K562 (cell line): ENCODE data around the gene PDLIM4. TPM values are rescaled to one million over a fixed set of nuclear protein-coding genes. Genes with fewer than 3 reads are reported as not detected.

Experiments
- ATAC-seq: fragments of 200-7000 bp; cut with Tn5 transposase; 3 replicates; pipeline ENCODE4 v1.9.1; 2020; ENCODE audit warnings: moderate library complexity
- BruUV-seq: library from RNA; stranded (reverse); fragments of 400-500 nt; replicated peaks from 2 replicates; lab custom pipeline; 2021; lab: Mats Ljungman, UMichigan
- CTCF ChIA-PET: fragments of 300-600 bp; formaldehyde crosslinking; extraction: SDS; loops from one replicate; lab custom pipeline; 2021; ENCODE audit warnings: low intra/inter-chr PET ratio; lab: Yijun Ruan, JAX
- POLR2A ChIA-PET: fragments of 300-600, 350-650 bp; sonication (Branson Sonifier 250); formaldehyde crosslinking; extraction: SDS; loops from one replicate; lab custom pipeline; 2021; ENCODE audit warnings: antibody characterized with exemption, inconsistent platforms; lab: Yijun Ruan, JAX
- DNase-seq, 4 experiments: peaks; one replicate each; pipeline versions ENCODE4 v3.0.0 to v3.0.0-alpha.2; 2011 to 2018; ENCODE audit warnings: low spot score in 3 of 4, mixed read lengths in 3 of 4; ENCODE audit errors: extremely low read depth in 1 of 4
- FAIRE-seq: peaks from 2 replicates; lab custom pipeline; 2011; peaks lifted over from hg19 to GRCh38; lab: Jason Lieb, UNC
- H2AFZ ChIP-seq: 2 replicates; pipeline ENCODE4 v1.6.0; 2011; ENCODE audit warnings: low read depth, low read length, control low read depth, inconsistent platforms
- H3K27ac ChIP-seq: fragments of 200-600 bp; 3 replicates; pipeline ENCODE4 v1.8.0; 2011; ENCODE audit warnings: low read depth, mild to moderate bottlenecking, control low read depth, inconsistent platforms, low read length, moderate library complexity, mixed read lengths; ENCODE audit errors: extremely low read depth
- H3K27me3 ChIP-seq, 2 experiments: fragments of 300-600 bp in 1 of 2; 2 replicates in 1 of 2; 3 replicates in 1 of 2; pipeline versions ENCODE4 v1.6.0 to v1.8.0; 2011; ENCODE audit warnings: inconsistent platforms in 2 of 2, low read length in 2 of 2, mild to moderate bottlenecking in 1 of 2, mixed read lengths in 1 of 2, moderate library complexity in 1 of 2; ENCODE audit not compliant: control insufficient read depth in 2 of 2, insufficient read depth in 2 of 2
- H3K36me3 ChIP-seq: fragments of 300-600 bp; 3 replicates; pipeline ENCODE4 v1.8.0; 2011; ENCODE audit warnings: mild to moderate bottlenecking, low read length, inconsistent platforms; ENCODE audit not compliant: control insufficient read depth, insufficient read depth
- H3K4me1 ChIP-seq, 2 experiments: fragments of 200-600 bp in 1 of 2; replicated peaks in 1 of 2; 2 replicates in 1 of 2; 3 replicates in 1 of 2; pipeline versions ENCODE4 v1.5.1 to v1.8.0; 2011; ENCODE audit warnings: inconsistent platforms in 2 of 2, low read length in 2 of 2, mild to moderate bottlenecking in 1 of 2, mixed read lengths in 1 of 2, moderate library complexity in 1 of 2; ENCODE audit not compliant: control insufficient read depth in 2 of 2, insufficient read depth in 2 of 2
- H3K4me2 ChIP-seq: 2 replicates; pipeline ENCODE4 v1.6.1; 2011; ENCODE audit warnings: low read length, control low read depth, inconsistent platforms, mixed read lengths; ENCODE audit not compliant: insufficient read depth
- H3K4me3 ChIP-seq: fragments of 200-600 bp; sonication (generic), shearing (Covaris generic); 2 replicates; pipeline ENCODE4 v1.5.1; 2016; ENCODE audit warnings: control low read depth, inconsistent platforms
- H3K79me2 ChIP-seq: fragments of 200-600 bp; 3 replicates; pipeline ENCODE4 v1.8.0; 2011; ENCODE audit warnings: low read length, inconsistent platforms; ENCODE audit not compliant: control insufficient read depth, insufficient read depth
- H3K9ac ChIP-seq, 2 experiments: 2 replicates each; pipeline versions ENCODE4 v1.6.0 to v1.6.1; 2011; ENCODE audit warnings: low read depth in 2 of 2, low read length in 2 of 2, control low read depth in 1 of 2, inconsistent platforms in 1 of 2, mild to moderate bottlenecking in 1 of 2, mixed read lengths in 1 of 2; ENCODE audit not compliant: insufficient read depth in 1 of 2
- H3K9me1 ChIP-seq: one replicate; pipeline ENCODE4 v1.6.0; 2011; ENCODE audit warnings: inconsistent platforms, mild to moderate bottlenecking, low read length, moderate library complexity; ENCODE audit not compliant: control insufficient read depth, insufficient read depth
- H3K9me3 ChIP-seq: replicated peaks from 2 replicates; pipeline ENCODE4 v1.5.1; 2011; ENCODE audit warnings: low read depth, low read length, inconsistent platforms; ENCODE audit not compliant: control insufficient read depth, insufficient read depth
- H4K20me1 ChIP-seq: replicated peaks from 2 replicates; pipeline ENCODE4 v1.6.1; 2011; ENCODE audit warnings: low read length, inconsistent platforms, mixed read lengths; ENCODE audit not compliant: control insufficient read depth, insufficient read depth
- ASH1L ChIP-seq: fragments of 450-650 bp; IDR thresholded peaks from 2 replicates; pipeline ENCODE4 v1.6.1; 2018; ENCODE audit warnings: borderline replicate concordance, mild to moderate bottlenecking, low read depth; ENCODE audit not compliant: partially characterized antibody
- E2F6 ChIP-seq, 2 experiments: IDR thresholded peaks; 2 replicates each; pipeline ENCODE4 v1.6.1; 2011; ENCODE audit warnings: borderline replicate concordance in 1 of 2, control low read depth in 1 of 2, low read depth in 1 of 2, low read length in 1 of 2, mild to moderate bottlenecking in 1 of 2, mixed read lengths in 1 of 2, moderate library complexity in 1 of 2; ENCODE audit not compliant: insufficient read depth in 1 of 2, insufficient read length in 1 of 2, poor library complexity in 1 of 2, severe bottlenecking in 1 of 2; ENCODE audit errors: extremely low read depth in 1 of 2
- NCOA1 ChIP-seq: fragments of 450-650 bp; IDR thresholded peaks from 2 replicates; pipeline ENCODE4 v1.6.1; 2016; ENCODE audit warnings: low read depth
- POU5F1 ChIP-seq: fragments of 150-350 bp; IDR thresholded peaks from 2 replicates; pipeline ENCODE4 v1.6.1; 2014; ENCODE audit warnings: borderline replicate concordance, low read length, low read depth, mild to moderate bottlenecking; ENCODE audit not compliant: partially characterized antibody
- SNRNP70 ChIP-seq: fragments of 200-400 bp; formaldehyde crosslinking; optimal IDR thresholded peaks from 2 replicates; pipeline ENCODE3; 2017; ENCODE audit warnings: low read depth, low read length
- SP1 ChIP-seq: sonication (generic); formaldehyde crosslinking; IDR thresholded peaks from 2 replicates; pipeline ENCODE4 v1.8.1; 2022; ENCODE audit warnings: mild to moderate bottlenecking, missing genetic modification reagents
- SPI1 ChIP-seq: IDR thresholded peaks from 2 replicates; pipeline ENCODE4 v1.6.1; 2011; ENCODE audit warnings: low read depth, low read length, control low read depth, borderline replicate concordance
- ZMIZ1 ChIP-seq, 2 experiments: fragments of 150-350 bp in 1 of 2; IDR thresholded peaks; 2 replicates each; pipeline ENCODE4 v1.6.1; 2012 to 2016; ENCODE audit warnings: low read depth in 2 of 2, low read length in 2 of 2, mild to moderate bottlenecking in 1 of 2, moderate library complexity in 1 of 2
- ZNF140 ChIP-seq: fragments of 250-450 bp; sonication (Bioruptor Pico); IDR thresholded peaks from 2 replicates; pipeline ENCODE4 v1.8.0; 2021; ENCODE audit warnings: moderate library complexity, mild to moderate bottlenecking, inconsistent platforms
- WGBS: fragments of 100-300 bp; shearing (Covaris generic); methylation state at CpG from one replicate; pipeline ENCODE4 v1.1.6; 2016; ENCODE audit warnings: low coverage, mixed read lengths; ENCODE audit not compliant: insufficient coverage; ENCODE audit errors: missing lambda C conversion rate; 5-methylcytosine and 5-hydroxymethylcytosine counted together
- in situ Hi-C: fragments of 300-500 bp; cut with MboI; formaldehyde crosslinking; loops from 4 replicates; pipeline ENCODE4 v1.15.0; 2018; ENCODE audit warnings: inconsistent platforms, mixed read lengths
- intact Hi-C: fragments of 100-400 bp; cut with micrococcal nuclease; formaldehyde crosslinking; loops from 2 replicates; pipeline ENCODE4 v1.14.2; 2022
- polyA plus RNA-seq, 8 experiments: library from polyadenylated mRNA; depleted of rRNA in 4 of 8; stranded (reverse) in 5 of 8; unstranded in 3 of 8; fragments of >200 nt; fragmentation: Nextera tagmentation in 2 of 8; fragmentation: Illumina TruSeq in 1 of 8; extraction: Ambion mirVana in 2 of 8; extraction: Trizol in 1 of 8; gene quantifications; 2 replicates each; pipeline versions ENCODE4 v1.2.1 to v1.2.3, GENCODE V29; 2011 to 2014; ENCODE audit warnings: inconsistent platforms in 1 of 8, missing spikeins in 1 of 8
- total RNA-seq, 7 experiments: library from RNA; depleted of rRNA in 6 of 7; stranded (reverse); fragments of >200 nt in 6 of 7; fragmentation: Illumina TruSeq in 2 of 7; extraction: Trizol in 2 of 7; gene quantifications; 2 replicates each; pipeline versions ENCODE4 v1.2.1 to v1.2.3, GENCODE V29; 2011 to 2021; ENCODE audit warnings: low replicate concordance in 1 of 7

Gene PDLIM4
- total and polyA plus RNA-seq, 9 of the 15 experiments (the other 6 are each of a cell fraction or from before 2014, with no cell fraction given) = 0.28 to 32.8 (median 13.1) TPM

- no peak for TF ChIP-seq SP1 (CRISPR knock-in tag)
- TF ChIP-seq ASH1L = no peak
- TF ChIP-seq, all 486 proteins: peak for 0
Measured at GRCh38 chr5:132243366-132243977, 14.0 kb upstream of the PDLIM4 start (continued).

GRCh38 chr5:132245593-132245992, 11.9 kb upstream of the PDLIM4 start:
- Histone ChIP-seq H3K9me1 (no peaks in the 10 kb centered on the region), H3K9ac (no peak overlapping the region), H3K36me3 (no peaks in the 10 kb centered on the region), H2AFZ (no peak overlapping the region), H4K20me1 (no peaks in the 10 kb centered on the region), H3K4me3 (no peak overlapping the region), H3K79me2 (no peaks in the 10 kb centered on the region), H3K4me2 (no peak overlapping the region), H3K27me3 (no peaks in the 10 kb centered on the region), H3K4me1 (no peaks in the 10 kb centered on the region), H3K9me3 (peaks cover 4% of the 10 kb centered on the region; the same call in 1 of the 2 replicates)
- CTCF ChIA-PET = no interaction called here
- BruUV-seq = no TSS peak
- FAIRE-seq (no peak), ATAC-seq (no peak), DNase-seq (no peak)
- WGBS = 0% methylated on average over 1 of the region's 1 CpG
- intact Hi-C loops = no loop called here
- in situ Hi-C loops = no loop called here
- TF ChIP-seq ZNF140 (no peak), NCOA1 (no peak), ZMIZ1 (IDR thresholded peaks at IDR 0.05; ENCODE audit: low read depth in 2 of 2, low read length in 2 of 2) (no peak), SPI1 (no peak), SNRNP70 (no peak), POU5F1 (no peak), E2F6 (IDR thresholded peaks at IDR 0.05; ENCODE audit: borderline replicate concordance in 1 of 2, extremely low read depth in 1 of 2, insufficient read depth in 1 of 2, insufficient read length in 1 of 2, low read depth in 1 of 2, low read length in 1 of 2, poor library complexity in 1 of 2, severe bottlenecking in 1 of 2) (no peak)
- TF ChIP-seq, all 486 proteins: peak for 0
- POLR2A ChIA-PET = interaction anchor here (0.6 kb wide), 1 partner anchor 48 kb away, joined by 3 read pairs; no protein-coding TSS in a partner anchor
- H3K27ac ChIP-seq = no peak overlapping the region
